B cell (primary cell): Measurements from ENCODE around the gene TEX11. TPM values are rescaled to one million over a fixed set of nuclear protein-coding genes. Genes with fewer than 3 reads are reported as not detected.

Experiments
- ATAC-seq: fragments of 200-7000 bp; cut with Tn5 transposase; one replicate; pipeline ENCODE4 v1.10.0; 2021; ENCODE audit warnings: low read depth, mild to moderate bottlenecking, moderate number of reproducible peaks, moderate library complexity
- CTCF ChIA-PET: fragments of 350-600 bp; sonication (Branson Sonifier 250); formaldehyde crosslinking; loops from one replicate; lab custom pipeline; 2021; ENCODE audit warnings: antibody characterized with exemption, inconsistent platforms; lab: Charles Lee
- POLR2A ChIA-PET: fragments of 350-600 bp; sonication (Branson Sonifier 250); formaldehyde crosslinking; loops from one replicate; lab custom pipeline; 2021; ENCODE audit warnings: antibody characterized with exemption; lab: Charles Lee
- DNase-seq: peaks from one replicate; pipeline ENCODE4 v3.0.0; 2013
- H2AFZ ChIP-seq: 2 replicates; pipeline ENCODE4 v1.6.1; 2012; ENCODE audit warnings: mild to moderate bottlenecking, low read depth, low read length; ENCODE audit not compliant: insufficient read depth, poor library complexity, severe bottlenecking
- H3K27ac ChIP-seq, 2 donors: 1 replicate in 1 of 2; 2 replicates in 1 of 2; pipeline ENCODE4 v1.5.1; 2012 to 2013; ENCODE audit warnings: low read length in 2 of 2, mild to moderate bottlenecking in 2 of 2, moderate library complexity in 1 of 2
- H3K27me3 ChIP-seq, 4 experiments: fragments of 200-600 bp in 1 of 4; sonication (generic) in 1 of 4; replicated peaks in 1 of 4; 1 replicate in 2 of 4; 2 replicates in 2 of 4; pipeline versions ENCODE4 v1.6.1 to v1.7.0; 2013 to 2016; ENCODE audit warnings: low read length in 3 of 4, mild to moderate bottlenecking in 2 of 4, mixed read lengths in 1 of 4, moderate library complexity in 1 of 4; ENCODE audit not compliant: insufficient read depth in 4 of 4, control insufficient read depth in 3 of 4; ENCODE audit errors: control extremely low read depth in 1 of 4
- H3K36me3 ChIP-seq, 2 experiments: replicated peaks in 1 of 2; 1 replicate in 1 of 2; 2 replicates in 1 of 2; pipeline versions ENCODE4 v1.6.1 to v1.7.1; 2013; ENCODE audit warnings: low read length in 1 of 2; ENCODE audit not compliant: insufficient read depth in 2 of 2, control insufficient read depth in 1 of 2; ENCODE audit errors: control extremely low read depth in 1 of 2, extremely low read depth in 1 of 2
- H3K4me1 ChIP-seq, 2 donors: fragments of 200-600 bp in 1 of 2; sonication (generic) in 1 of 2; 1 replicate in 1 of 2; 2 replicates in 1 of 2; pipeline versions ENCODE4 v1.5.1 to v1.6.1; 2013 to 2017; ENCODE audit warnings: low read length in 2 of 2; ENCODE audit not compliant: control insufficient read depth in 2 of 2, insufficient read depth in 2 of 2
- H3K4me2 ChIP-seq: replicated peaks from 2 replicates; pipeline ENCODE3; 2012; ENCODE audit warnings: mild to moderate bottlenecking, low read depth, low read length; ENCODE audit not compliant: poor library complexity, severe bottlenecking
- H3K4me3 ChIP-seq, 5 experiments: fragments of 200-600 bp in 1 of 5; sonication (generic) in 1 of 5; 1 replicate in 3 of 5; 2 replicates in 2 of 5; pipeline versions ENCODE4 v1.5.1 to v1.7.0; 2011 to 2016; ENCODE audit warnings: low read length in 4 of 5, mild to moderate bottlenecking in 4 of 5, low read depth in 2 of 5, control low read depth in 1 of 5, moderate library complexity in 1 of 5; ENCODE audit not compliant: insufficient read depth in 1 of 5; ENCODE audit errors: control extremely low read depth in 1 of 5, extremely low read depth in 1 of 5
- H3K79me2 ChIP-seq: fragments of 200-600 bp; sonication (generic); one replicate; pipeline ENCODE4 v1.6.0; 2016; ENCODE audit warnings: low read length; ENCODE audit not compliant: control insufficient read depth, insufficient read depth
- H3K9ac ChIP-seq: fragments of 200-600 bp; sonication (generic); 2 replicates; pipeline ENCODE4 v1.6.1; 2017; ENCODE audit warnings: mild to moderate bottlenecking, low read length, moderate library complexity
- H3K9me3 ChIP-seq, 3 donors: one replicate each; pipeline versions ENCODE4 v1.6.1 to v1.7.1; 2013; ENCODE audit warnings: low read length in 2 of 3; ENCODE audit not compliant: control insufficient read depth in 2 of 3, insufficient read depth in 1 of 3; ENCODE audit errors: control extremely low read depth in 1 of 3
- H4K20me1 ChIP-seq: 2 replicates; pipeline ENCODE4 v1.6.0; 2012; ENCODE audit warnings: mild to moderate bottlenecking, low read length; ENCODE audit not compliant: insufficient read depth, control insufficient read depth, poor library complexity, severe bottlenecking
- H3K27ac Mint-ChIP-seq: one replicate; pipeline ENCODE4 v1.8.0; 2021; ENCODE audit warnings: mixed read lengths
- H3K27me3 Mint-ChIP-seq: one replicate; pipeline ENCODE4 v1.8.0; 2021; ENCODE audit warnings: mixed read lengths
- H3K4me1 Mint-ChIP-seq: one replicate; pipeline ENCODE4 v1.8.0; 2021; ENCODE audit warnings: mixed read lengths
- H3K4me3 Mint-ChIP-seq: one replicate; pipeline ENCODE4 v1.8.0; 2021; ENCODE audit warnings: mixed read lengths
- H3K9me3 Mint-ChIP-seq: one replicate; pipeline ENCODE4 v1.8.0; 2022; ENCODE audit warnings: mixed read lengths; ENCODE audit not compliant: insufficient read depth
- EZH2 ChIP-seq: IDR thresholded peaks from 2 replicates; pipeline ENCODE4 v1.6.1; 2012; ENCODE audit warnings: borderline replicate concordance, low read depth, mild to moderate bottlenecking, moderate library complexity, low read length; ENCODE audit not compliant: insufficient read depth, poor library complexity, severe bottlenecking
- WGBS: methylation state at CpG from one replicate; pipeline ENCODE4 v1.1.5; 2013; ENCODE audit warnings: missing lambda C conversion rate; ENCODE audit not compliant: insufficient coverage; 5-methylcytosine and 5-hydroxymethylcytosine counted together
- intact Hi-C: fragments of 100-400 bp; cut with micrococcal nuclease; formaldehyde crosslinking; loops from one replicate; pipeline ENCODE4 v1.10.0; 2022
- polyA plus RNA-seq: library from polyadenylated mRNA; depleted of rRNA; stranded (reverse); fragments of >200 nt; gene quantifications from 2 replicates; pipeline ENCODE4 v1.2.3, GENCODE V29; 2012
- total RNA-seq, 2 donors: library from RNA; stranded (reverse); fragments of 120-200 nt in 1 of 2; gene quantifications; 1 replicate in 1 of 2; 2 replicates in 1 of 2; pipeline versions ENCODE4 v1.2.3 to v1.2.4, GENCODE V29; 2013 to 2022
- TF ChIP-seq, protein P1 (sequence below): fragments of 200-600 bp; IDR thresholded peaks from one replicate; pipeline ENCODE4 v1.8.0; 2022; ENCODE audit warnings: antibody characterized with exemption, mild to moderate bottlenecking

Gene TEX11
- total and polyA plus RNA-seq, 2 donors (not counting 1 experiment from before 2014, with no cell fraction given), result not detected

DNA sequence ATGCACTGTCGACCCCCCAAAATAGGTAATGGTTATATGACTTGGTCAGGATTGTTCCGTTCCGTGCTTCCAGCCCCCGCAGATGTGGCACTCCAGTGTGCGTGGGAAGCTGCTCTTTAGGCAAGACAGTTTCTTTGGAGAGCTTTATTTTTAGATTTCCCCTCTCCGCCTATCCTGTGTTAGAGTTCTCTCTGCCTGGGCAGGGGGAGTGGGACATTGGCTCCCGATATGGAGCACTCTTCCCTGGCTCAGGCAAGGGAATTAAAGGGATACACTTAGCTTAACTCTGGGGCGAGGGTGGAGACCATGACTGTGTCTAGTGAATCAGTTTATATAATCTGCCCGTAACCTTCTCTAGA lies 427.9 kb downstream of the TEX11 start:
- no peak for ATAC-seq
- no peak overlapping the region for H3K4me2 ChIP-seq
- H3K4me3 ChIP-seq, result no peak overlapping the region
- ChIA-PET POLR2A (no interaction called here), CTCF (no interaction called here)
- H3K79me2 ChIP-seq, result no peaks in the 10 kb centered on the region
- no peak for TF ChIP-seq EZH2
- TF ChIP-seq, protein P1, sequence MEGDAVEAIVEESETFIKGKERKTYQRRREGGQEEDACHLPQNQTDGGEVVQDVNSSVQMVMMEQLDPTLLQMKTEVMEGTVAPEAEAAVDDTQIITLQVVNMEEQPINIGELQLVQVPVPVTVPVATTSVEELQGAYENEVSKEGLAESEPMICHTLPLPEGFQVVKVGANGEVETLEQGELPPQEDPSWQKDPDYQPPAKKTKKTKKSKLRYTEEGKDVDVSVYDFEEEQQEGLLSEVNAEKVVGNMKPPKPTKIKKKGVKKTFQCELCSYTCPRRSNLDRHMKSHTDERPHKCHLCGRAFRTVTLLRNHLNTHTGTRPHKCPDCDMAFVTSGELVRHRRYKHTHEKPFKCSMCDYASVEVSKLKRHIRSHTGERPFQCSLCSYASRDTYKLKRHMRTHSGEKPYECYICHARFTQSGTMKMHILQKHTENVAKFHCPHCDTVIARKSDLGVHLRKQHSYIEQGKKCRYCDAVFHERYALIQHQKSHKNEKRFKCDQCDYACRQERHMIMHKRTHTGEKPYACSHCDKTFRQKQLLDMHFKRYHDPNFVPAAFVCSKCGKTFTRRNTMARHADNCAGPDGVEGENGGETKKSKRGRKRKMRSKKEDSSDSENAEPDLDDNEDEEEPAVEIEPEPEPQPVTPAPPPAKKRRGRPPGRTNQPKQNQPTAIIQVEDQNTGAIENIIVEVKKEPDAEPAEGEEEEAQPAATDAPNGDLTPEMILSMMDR, result no peak
- no peaks in the 10 kb centered on the region for H3K27me3 Mint-ChIP-seq
- H3K4me3 Mint-ChIP-seq, result no peak overlapping the region
- H3K27me3 ChIP-seq, result no peaks in the 10 kb centered on the region
- no peak overlapping the region for H3K27ac Mint-ChIP-seq
- intact Hi-C loops, result no loop called here
- no peaks in the 10 kb centered on the region for H3K4me1 ChIP-seq
- no peaks in the 10 kb centered on the region for H4K20me1 ChIP-seq
- no peak overlapping the region for H3K9ac ChIP-seq
- WGBS, result 89% methylated on average over 5 of the region's 9 CpGs
- no peak overlapping the region for H2AFZ ChIP-seq
- H3K27ac ChIP-seq, result no peak overlapping the region
- H3K9me3 ChIP-seq, result no peaks in the 10 kb centered on the region
- H3K9me3 Mint-ChIP-seq, result no peaks in the 10 kb centered on the region
- no peak for DNase-seq
- no peaks in the 10 kb centered on the region for H3K4me1 Mint-ChIP-seq
- no peaks in the 10 kb centered on the region for H3K36me3 ChIP-seq

DNA sequence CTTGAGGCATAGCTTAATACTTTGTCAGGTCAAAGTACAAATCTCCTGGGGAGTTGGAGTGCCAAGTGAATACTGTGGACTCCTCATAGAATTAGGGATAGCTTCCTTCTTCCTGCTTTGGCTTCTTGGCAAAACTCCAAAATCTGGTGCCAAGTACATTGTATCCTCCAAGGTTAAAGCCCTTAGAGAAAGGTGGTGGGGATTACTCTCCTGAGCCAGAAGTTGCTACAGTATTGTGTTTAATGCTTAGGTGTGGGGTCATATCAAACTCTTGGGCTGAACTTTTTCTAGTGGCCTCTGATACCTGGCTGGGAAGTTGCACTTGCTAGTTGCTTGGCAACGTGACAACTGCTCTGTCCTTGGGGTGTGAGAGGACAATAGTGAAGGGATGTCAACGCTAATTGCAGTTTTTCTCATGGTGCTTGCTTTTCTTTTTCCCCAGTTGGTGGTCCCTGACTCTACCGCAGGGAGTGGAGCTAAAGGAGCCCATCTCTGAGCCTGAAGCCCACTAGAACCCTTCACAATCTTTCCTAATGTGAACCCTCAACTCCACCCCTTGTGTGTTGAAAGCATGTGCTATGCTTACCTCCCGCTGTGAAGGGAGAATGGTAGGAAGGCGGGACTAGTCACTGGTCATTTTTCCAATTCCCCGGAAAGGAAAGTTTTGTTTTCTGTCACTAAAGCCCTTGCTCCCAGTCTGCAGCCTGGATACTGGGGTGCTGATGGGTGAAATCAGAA lies 428.4 kb downstream of the TEX11 start:
- intact Hi-C loops, result no loop called here
- H3K79me2 ChIP-seq, result no peaks in the 10 kb centered on the region
- no peaks in the 10 kb centered on the region for H3K27me3 ChIP-seq
- H3K9me3 ChIP-seq, result no peaks in the 10 kb centered on the region
- H3K27ac ChIP-seq, result no peak overlapping the region
- H3K36me3 ChIP-seq, result no peaks in the 10 kb centered on the region
- H3K4me2 ChIP-seq, result no peak overlapping the region
- no peak for DNase-seq
- no peaks in the 10 kb centered on the region for H3K4me1 ChIP-seq
- 50% methylated on average over 2 of the region's 6 CpGs for WGBS
- H4K20me1 ChIP-seq, result no peaks in the 10 kb centered on the region
- no peak overlapping the region for H3K4me3 ChIP-seq
- Mint-ChIP-seq H3K9me3 (no peaks in the 10 kb centered on the region), H3K4me1 (no peaks in the 10 kb centered on the region), H3K27me3 (no peaks in the 10 kb centered on the region), H3K27ac (no peak overlapping the region), H3K4me3 (no peak overlapping the region)
- ChIA-PET POLR2A (no interaction called here), CTCF (no interaction called here)
- no peak overlapping the region for H2AFZ ChIP-seq
- ATAC-seq, result no peak
- H3K9ac ChIP-seq, result no peak overlapping the region
- TF ChIP-seq, protein P1, result no peak
- TF ChIP-seq EZH2, result no peak
